ENCODE data around the gene DYRK3. TPM values are rescaled to one million over a fixed set of nuclear protein-coding genes. Genes with fewer than 3 reads are reported as not detected.
A peak's percentile ranks its signal among the peaks of the same experiment; 100 is the strongest.
"Not testable (repeated sequence)": the region's sequence is repeated elsewhere in the genome, so short reads cannot be mapped to it uniquely, and the experiment has no call there.

DYRK3 gene
- 11.0 TPM for total RNA-seq

DNA sequence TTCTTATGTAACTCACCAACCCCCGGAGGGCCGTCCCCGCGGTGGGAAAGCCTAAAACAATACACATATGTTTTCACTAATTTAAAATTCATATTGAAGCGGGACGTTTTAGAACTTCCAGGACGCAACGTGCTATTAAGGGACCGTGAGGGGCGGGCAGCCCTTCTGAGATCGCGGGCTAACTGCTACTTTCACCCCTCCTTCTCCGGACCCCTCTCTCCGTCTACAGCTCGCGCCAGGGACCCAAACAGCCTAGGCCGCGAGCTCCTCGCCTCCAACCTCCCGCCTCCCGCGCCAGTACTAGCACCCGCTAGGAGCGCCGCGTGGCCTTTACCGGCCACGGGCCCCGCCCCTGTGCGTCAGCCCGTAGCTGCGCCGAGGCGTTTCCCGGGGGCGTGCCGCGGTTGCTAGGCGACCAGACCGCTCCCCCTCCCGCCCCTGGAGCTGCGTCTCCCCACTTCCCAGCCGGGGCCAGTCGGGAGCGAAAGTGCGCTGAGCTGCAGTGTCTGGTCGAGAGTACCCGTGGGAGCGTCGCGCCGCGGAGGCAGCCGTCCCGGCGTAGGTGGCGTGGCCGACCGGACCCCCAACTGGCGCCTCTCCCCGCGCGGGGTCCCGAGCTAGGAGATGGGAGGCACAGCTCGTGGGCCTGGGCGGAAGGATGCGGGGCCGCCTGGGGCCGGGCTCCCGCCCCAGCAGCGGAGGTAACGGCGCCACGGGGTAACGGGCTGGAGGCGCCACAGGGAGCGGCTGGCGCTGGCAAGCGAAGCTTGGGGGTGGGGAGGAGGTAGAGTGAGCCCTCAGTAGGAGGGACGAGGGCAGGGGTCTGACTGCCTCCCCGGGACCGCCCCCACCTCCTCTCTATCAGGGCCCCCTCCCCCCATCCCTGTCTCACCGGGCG lies at the start of gene DYRK3:
TSS of gene DYRK3 (plus strand) at position 457 of the 898 bp plus-strand sequence. CDS start at position 625, 168 bp downstream.
- peak; percentile 74 to 90 (median 88) for DNase-seq (ENCODE audit: low read depth in 2 of 3, low spot score in 2 of 3)

DNA sequence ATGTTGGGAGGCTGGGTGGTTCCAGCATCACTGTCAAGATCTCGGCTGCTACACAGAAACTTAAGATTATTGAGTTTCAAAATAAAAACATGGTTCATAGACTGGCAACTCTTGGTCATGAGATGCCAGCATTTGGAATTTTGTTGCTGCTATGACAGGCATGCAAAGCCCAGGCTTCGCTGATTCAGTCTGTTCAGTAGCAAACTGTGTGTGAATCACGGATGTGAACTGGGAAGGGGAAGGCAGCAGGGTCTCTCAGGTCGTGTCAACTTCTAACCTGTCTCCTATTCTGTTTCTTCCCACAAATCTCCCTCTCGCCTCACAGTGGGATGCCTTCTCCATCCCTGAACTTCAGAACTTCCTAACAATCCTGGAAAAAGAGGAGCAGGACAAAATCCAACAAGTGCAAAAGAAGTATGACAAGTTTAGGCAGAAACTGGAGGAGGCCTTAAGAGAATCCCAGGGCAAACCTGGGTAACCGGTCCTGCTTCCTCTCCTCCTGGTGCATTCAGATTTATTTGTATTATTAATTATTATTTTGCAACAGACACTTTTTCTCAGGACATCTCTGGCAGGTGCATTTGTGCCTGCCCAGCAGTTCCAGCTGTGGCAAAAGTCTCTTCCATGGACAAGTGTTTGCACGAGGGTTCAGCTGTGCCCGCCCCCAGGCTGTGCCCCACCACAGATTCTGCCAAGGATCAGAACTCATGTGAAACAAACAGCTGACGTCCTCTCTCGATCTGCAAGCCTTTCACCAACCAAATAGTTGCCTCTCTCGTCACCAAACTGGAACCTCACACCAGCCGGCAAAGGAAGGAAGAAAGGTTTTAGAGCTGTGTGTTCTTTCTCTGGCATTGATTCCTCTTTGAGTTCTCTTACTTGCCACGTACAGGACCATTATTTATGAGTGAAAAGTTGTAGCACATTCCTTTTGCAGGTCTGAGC lies 48.6 kb upstream of the DYRK3 start:
- no peak for DNase-seq (ENCODE audit: low read depth in 2 of 3, low spot score in 2 of 3)

DNA sequence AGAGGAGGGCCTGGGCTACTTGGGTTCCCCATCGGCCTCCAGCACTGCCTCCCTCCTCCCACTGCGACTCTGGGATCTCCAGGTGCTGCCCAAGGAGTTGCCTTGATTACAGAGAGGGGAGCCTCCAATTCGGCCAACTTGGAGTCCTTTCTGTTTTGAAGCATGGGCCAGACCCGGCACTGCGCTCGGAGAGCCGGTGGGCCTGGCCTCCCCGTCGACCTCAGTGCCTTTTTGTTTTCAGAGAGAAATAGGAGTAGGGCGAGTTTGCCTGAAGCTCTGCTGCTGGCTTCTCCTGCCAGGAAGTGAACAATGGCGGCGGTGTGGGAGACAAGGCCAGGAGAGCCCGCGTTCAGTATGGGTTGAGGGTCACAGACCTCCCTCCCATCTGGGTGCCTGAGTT lies 47.4 kb upstream of the DYRK3 start:
- no peak for DNase-seq (ENCODE audit: low read depth in 2 of 3, low spot score in 2 of 3)

DNA sequence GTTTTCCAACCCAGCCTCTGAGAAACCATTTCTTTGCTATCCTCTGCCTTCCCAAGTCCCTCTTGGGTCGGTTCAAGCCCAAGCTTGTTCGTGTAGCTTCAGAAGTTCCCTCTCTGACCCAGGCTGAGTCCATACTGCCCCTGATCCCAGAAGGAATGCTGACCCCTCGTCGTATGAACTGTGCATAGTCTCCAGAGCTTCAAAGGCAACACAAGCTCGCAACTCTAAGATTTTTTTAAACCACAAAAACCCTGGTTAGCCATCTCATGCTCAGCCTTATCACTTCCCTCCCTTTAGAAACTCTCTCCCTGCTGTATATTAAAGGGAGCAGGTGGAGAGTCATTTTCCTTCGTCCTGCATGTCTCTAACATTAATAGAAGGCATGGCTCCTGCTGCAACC lies 46.8 kb upstream of the DYRK3 start:
- no peak for DNase-seq (ENCODE audit: low read depth in 2 of 3, low spot score in 2 of 3)

DNA sequence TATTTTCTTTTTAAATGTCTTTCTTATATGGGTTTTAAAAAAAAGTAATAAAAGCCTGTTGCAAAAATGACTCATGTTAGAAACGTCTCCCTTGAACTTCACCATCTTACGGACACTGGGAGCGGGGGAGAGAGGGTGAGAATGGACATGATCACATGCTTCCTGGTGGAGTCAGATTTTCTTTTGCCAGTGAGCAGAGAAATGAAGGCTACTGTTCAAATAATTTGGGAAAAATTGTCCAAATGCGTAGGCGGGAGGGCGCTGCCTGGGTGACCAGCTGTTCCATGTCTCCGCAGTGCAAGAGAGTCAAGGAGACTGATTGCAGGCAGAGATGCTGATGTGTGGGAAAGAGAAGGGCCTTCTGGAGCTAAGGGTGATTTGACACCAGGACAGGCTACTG lies 46.1 kb upstream of the DYRK3 start:
- DNase-seq (ENCODE audit: low read depth in 2 of 3, low spot score in 2 of 3) = no peak

DNA sequence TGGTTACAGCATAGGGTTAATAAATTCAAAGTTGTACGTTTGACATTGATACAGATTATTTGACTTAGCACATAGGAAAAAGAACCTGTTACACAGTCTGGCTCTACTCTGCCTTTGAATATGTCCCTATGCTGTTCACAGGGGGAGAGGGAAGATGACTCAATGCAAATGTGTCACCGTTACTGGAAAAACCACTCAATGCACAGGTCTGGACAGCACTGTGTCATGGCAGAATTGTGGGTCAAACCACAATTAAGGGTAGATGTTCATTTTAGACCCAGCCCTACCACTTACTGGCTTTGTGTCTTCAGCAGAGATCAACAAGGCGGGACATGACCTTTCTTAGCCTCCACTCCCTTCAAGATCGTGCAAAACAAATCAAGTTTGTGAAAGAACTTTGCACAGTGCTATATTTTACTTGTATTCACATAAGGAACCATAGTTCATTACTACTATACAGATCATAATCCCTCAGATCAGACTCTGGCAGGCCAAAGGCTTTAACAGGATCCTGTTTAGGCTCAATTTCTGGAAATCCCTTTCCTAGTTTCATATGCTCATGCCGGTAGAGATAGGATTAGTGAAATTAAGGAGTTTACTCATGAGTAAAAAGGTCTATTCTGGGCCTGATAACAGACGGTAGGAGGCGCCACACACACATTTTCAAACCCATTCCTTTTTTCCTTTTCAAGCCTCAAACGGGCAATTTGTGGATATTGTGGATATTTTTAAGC lies 45.1 kb upstream of the DYRK3 start:
- DNase-seq (ENCODE audit: low read depth in 2 of 3, low spot score in 2 of 3) = peak in 1 of 3 donors; percentile 20

DNA sequence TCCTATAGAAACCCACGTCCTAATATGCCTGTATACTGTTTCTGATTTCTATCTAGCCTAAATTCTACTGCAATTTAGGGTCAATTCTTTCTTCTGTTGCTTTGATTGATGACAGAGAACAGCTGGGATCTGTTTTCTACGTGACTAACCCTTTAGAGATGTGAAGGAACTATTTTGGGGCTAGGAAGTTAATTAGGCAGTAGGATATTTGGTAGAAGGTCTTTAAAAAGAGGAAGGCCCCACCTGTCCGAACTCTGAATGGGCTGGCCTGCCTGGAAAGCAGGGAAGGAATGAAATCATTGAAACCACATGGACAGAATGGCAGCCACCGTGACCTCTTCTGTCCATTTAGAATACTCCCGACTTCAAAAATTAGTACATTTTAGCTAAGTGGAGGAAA lies 44.1 kb upstream of the DYRK3 start:
- DNase-seq (ENCODE audit: low read depth in 2 of 3, low spot score in 2 of 3) = no peak

DNA sequence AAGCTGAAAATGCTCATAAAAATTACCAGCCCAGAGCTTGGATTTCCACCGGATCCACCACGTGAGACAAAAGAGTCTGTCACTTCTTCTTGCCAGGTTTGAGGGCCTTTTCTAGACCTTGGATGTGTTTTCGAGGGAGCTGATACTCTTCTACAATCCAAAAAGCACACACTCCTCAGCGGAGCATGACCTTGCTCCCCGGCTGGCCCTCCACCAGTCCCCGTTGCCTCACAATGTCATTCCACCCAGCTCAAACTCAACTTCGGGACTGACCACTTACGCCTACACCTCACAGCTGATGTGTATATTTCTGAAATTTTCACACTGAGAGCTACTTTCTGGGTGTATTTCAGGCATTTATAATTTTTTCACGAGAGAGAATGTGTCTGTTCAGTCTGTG lies 43.6 kb upstream of the DYRK3 start:
- no peak for DNase-seq (ENCODE audit: low read depth in 2 of 3, low spot score in 2 of 3)

DNA sequence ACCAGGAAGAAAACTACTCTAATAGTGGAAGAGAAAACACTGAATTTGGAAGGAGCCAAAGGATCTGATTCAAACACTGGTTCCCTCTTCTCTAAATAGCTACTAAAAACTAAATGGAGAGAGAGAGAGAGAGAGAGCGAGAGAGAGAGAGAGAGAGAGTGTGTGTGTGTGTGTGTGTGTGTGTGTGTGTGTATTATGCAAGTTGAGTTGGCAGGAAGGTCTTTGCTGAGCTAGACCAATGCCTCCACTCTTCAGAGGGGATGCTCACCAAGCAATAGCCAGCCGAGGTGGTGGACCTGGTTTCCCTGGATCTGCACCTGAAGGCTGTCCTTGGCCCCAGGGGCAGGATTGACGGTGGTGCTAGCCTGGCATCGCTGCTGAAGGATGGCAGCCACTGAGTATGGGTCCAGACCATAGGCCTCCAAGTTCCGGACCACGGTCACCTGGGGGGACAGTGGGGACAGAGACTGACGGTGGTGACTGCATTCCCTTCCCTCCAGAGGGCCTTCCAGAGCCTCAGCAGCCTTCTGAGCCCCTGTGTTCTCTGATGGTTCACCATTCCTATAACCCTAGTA lies 41.9 kb upstream of the DYRK3 start:
- no peak for DNase-seq (ENCODE audit: low read depth in 2 of 3, low spot score in 2 of 3)

DNA sequence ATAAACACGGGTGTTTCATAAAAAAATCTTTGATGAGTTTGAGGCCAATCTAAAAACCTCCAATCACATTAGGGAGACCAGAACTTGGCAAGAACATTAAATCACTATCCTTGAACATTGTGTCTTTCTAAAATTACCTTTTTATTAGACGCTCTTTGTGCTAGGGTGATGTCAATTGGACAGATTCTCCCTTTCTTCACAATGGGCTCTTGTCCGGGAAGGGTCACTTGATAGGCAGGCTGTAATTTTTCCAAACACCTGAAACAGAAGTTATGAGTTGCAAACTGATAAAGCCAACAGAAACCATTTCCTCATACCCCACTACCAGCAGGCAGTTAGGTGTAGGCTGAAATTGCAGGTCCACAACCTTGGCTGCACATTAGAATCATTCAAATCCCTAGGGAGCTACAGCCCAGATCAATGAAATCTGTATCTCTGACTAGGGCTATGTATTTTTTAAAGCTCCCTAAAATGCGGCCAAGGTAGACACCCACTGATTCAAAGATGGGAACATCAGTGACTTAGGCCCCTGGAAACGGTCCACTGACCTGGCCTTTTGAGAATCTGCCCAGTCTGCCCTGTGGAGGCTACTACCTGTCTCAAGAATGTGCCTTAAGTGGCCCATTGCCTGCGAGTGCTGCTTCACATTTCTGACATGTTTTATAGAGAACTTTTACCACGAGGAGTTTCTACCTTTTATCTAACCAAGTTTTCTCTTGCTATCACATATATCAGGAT lies 39.6 kb upstream of the DYRK3 start:
- no peak for DNase-seq (ENCODE audit: low read depth in 2 of 3, low spot score in 2 of 3)

DNA sequence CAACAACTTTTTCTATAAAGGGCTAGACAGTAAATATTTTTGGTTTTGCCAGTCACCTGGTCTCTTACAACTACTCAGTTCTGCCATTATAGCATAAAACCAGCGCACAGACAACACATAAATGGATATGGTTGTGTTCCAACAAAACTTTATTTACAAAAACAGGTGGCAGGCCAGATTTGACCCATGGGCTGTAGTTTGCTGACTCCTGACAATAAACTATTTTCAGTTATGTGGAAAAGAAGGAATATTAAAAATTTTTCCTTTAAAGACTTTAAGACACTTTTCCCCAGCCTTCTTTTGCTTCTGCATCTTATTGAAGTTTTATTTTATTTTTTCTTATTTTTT lies 39.0 kb upstream of the DYRK3 start:
- DNase-seq (ENCODE audit: low read depth in 2 of 3, low spot score in 2 of 3) = no peak

DNA sequence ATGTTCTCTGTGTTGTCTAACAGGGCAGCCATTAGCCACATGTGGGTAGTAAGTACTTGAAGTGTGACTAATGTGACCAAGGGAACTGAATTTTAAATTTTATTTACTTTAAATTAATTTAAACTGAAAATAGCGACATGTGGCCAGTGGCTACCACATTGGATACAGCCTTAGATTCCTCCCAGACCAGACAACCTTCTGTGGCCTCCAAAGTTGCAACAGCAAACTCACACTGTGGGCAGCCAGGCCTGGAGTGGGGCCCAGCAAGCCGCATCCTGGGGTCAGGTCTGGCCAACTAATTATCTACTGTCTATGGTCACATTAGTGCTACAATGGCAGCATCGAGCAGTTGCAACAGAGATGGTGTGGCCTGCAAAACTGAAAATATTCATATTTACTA lies 34.8 kb upstream of the DYRK3 start:
- DNase-seq (ENCODE audit: low read depth in 2 of 3, low spot score in 2 of 3) = no peak

DNA sequence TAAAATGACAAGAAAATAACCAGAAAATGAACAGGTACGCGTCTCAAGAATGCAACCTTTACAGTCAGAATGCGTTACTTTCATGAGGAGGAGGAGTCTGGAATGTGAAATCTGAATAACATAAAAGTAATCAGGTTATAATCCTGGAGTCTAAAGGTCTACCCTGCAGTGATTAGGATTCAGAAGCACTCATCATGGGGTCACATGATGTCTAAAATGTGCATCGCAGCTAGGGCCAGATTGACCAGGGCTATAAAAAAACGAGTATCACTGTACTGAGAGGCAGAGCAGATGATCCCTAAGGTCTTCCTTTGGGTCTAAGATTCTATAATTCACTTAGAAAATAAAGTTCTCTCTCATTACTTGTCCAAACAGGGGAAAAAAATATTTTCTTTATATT lies 30.5 kb upstream of the DYRK3 start:
- no peak for DNase-seq (ENCODE audit: low read depth in 2 of 3, low spot score in 2 of 3)

DNA sequence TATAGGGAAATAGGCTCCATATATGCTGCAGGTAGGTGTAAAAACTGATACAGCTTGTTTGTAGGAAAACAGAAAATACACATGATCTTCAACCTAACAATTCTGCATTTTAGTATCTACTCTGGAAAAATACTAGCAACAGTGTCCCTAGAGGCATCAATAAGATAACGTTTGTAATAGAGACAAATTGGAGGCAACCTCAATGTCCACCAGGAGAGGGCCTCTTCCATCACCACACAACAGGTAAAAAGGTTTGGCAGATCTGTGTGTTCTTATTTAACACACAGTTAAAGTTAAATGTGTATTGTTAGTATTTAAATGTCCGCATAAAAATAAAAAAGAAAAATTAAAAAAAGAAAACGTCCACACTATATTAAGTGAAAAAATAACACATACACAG lies 28.5 kb upstream of the DYRK3 start:
- DNase-seq (ENCODE audit: low read depth in 2 of 3, low spot score in 2 of 3) = peak in 1 of 3 donors; percentile 58

DNA sequence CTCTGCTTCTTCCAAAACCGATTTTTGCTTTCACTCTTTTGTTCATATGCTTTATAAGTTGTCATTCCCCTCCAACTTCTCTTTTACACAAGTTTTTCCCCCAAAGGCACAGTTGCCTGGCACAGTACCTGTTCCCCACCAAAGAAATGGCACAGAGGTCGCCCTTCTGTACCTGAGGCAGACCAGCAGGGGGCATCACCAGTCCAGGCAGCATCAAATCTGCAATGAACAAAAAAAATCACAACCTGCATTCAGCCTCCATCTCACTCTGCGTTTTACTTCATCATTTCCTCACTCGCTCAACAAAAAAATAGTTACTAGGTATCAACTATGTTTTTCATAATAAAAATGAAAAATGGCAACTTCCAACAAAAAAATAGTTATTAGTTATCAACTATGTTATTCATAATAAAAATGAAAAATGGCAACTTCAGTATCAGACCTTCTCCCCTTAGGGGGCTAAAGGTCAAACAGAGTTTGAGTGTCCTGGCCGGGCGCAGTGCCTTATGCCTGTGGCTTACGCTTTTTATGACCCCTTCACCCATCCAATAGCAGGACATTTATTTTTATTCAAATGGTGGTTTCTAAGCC lies 27.1 kb upstream of the DYRK3 start:
- DNase-seq (ENCODE audit: low read depth in 2 of 3, low spot score in 2 of 3) = peak in 1 of 3 donors; percentile 51

DNA sequence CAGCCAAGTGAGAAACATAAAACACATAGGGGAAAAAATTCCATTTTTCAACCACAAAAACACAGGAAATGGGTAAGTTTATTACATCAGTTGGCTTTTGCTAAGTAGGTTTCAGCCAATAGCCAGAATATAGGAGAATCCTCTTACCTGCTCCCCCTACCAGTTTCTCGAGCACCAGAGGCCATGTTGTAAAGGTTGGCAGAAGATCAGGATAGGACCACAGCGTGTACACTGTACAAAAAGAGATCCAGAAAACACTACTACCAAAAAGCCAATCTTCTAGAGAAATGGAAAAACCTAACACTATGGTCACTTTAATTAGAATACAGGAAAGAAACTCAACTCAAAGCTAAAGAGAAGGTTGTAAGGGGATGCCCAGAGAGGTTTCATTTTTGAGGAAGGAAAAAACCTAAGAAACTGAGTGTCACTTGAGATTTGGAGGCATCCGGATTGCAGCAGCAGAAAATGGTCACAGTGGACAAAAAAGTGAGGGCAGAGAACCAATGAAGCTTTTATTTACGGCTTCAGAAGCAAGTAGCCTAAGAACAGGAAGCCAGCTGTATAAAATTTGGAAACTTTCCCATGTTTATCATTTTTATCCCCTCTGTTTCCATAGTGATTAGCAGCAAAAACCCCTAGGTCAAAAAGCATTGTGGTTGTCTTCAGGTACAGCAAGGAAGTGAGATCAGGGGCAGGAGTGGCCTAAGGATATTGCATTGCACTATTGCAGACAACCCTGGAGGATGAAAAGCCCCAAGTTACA lies 25.9 kb upstream of the DYRK3 start:
- DNase-seq (ENCODE audit: low read depth in 2 of 3, low spot score in 2 of 3) = peak in 2 of 3 donors; percentile 54 to 85

DNA sequence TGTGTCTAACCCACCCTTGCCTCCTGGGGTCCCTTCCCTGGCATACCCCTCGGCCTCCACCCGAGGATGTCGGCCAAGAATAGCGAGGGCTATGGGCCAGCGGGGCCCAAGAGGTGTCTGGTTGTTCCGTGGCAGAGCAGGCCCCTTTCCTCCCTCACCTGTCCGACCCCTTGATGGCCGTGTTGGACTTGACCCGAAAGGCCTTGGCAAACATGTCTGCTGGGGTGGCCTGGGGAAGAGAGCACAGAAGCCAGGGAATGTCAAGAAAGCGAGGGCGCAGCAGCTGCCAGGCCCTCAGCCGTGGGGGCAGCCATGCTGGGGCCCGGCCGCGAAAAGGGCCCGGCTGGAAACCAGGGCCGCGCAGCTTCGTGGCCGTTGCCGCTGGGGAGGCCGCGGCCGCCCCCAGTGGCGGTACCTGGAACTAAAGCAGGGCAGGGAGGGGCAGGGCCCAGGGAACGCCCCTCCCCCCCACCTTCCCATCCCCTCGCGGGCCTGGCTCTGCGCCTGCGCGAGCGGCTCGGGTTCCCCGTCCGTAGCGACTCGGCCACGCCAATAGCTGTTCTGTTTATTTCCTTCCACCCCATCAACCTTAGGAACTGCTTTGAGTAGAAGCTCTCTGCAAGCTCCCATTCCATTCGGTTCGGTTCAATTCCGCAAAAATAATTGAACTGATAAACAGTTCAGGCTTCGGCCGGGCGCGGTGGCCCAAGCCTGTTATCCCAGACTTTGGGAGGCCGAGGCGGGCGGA lies 23.0 kb upstream of the DYRK3 start, which contains the start of gene EIF2D:
TSS of gene EIF2D (minus strand) at position 337 of the 748 bp plus-strand sequence. CDS start at position 214, 123 bp downstream.
- DNase-seq (ENCODE audit: low read depth in 2 of 3, low spot score in 2 of 3) = peak; percentile 90 to 94 (median 92)

DNA sequence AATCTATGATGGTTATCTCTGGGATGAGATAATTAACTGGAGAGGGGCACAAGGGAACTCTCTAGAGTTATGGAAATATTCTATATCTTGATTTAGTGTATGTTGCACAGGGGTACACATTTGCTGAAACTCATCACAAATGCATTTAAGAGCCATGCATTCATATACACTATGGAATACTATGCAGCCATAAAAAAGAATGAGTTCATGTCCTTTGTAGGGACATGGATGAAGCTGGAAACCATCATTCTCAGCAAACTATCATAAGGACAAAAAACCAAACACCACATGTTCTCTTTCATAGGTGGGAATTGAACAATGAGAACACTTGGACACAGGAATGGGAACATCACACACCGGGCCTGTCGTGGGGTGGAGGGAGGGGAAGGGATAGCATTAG lies 8.9 kb upstream of the DYRK3 start:
- not testable (repeated sequence) for DNase-seq (ENCODE audit: low read depth in 2 of 3, low spot score in 2 of 3)

Measured in hematopoietic multipotent progenitor cell (in vitro differentiated cells).